GM18511 (cell line): ENCODE results near the gene H2AZ2.

Experiments used
- ATAC-seq: cut with Tn5 transposase; IDR thresholded peaks from one replicate; pipeline ENCODE4 v1.9.1; 2021; ENCODE audit warnings: mild to moderate bottlenecking, moderate library complexity; ENCODE audit not compliant: unreplicated experiment

The H2AZ2 gene

GRCh38 chr7:44847920-44848634 is at the start of gene H2AZ2:
H2AZ2 (minus strand) TSS chr7:44848087; CDS start chr7:44847971, 116 bp downstream.
- ATAC-seq, result peak; percentile 90

- no peak for ATAC-seq
Measured at GRCh38 chr7:44897309-44897708, 49.4 kb upstream of the H2AZ2 start.

GRCh38 chr7:44894888-44895580 is 47.1 kb upstream of the H2AZ2 start:
- ATAC-seq, result no peak

GRCh38 chr7:44893710-44894234 is 45.9 kb upstream of the H2AZ2 start:
- no peak for ATAC-seq

- no peak for ATAC-seq
Measured at GRCh38 chr7:44891791-44892190, 43.9 kb upstream of the H2AZ2 start.

- no peak for ATAC-seq
Measured at GRCh38 chr7:44891372-44891771, 43.5 kb upstream of the H2AZ2 start.

- no peak for ATAC-seq
Measured at GRCh38 chr7:44889086-44889781, 41.3 kb upstream of the H2AZ2 start.

GRCh38 chr7:44887293-44887692 is 39.4 kb upstream of the H2AZ2 start:
- no peak for ATAC-seq

GRCh38 chr7:44885394-44886317 is 37.8 kb upstream of the H2AZ2 start, which contains the start of gene PURB:
PURB (minus strand) TSS chr7:44885530; CDS start chr7:44885348, 182 bp downstream.
- peak; percentile 83 for ATAC-seq

GRCh38 chr7:44884621-44885393 is 36.9 kb upstream of the H2AZ2 start:
- ATAC-seq, result peak; percentile 32

GRCh38 chr7:44883961-44884620 is 36.2 kb upstream of the H2AZ2 start:
- ATAC-seq, result no peak

- ATAC-seq, result no peak
Measured at GRCh38 chr7:44882899-44883298, 35.0 kb upstream of the H2AZ2 start.

GRCh38 chr7:44881610-44882009 is 33.7 kb upstream of the H2AZ2 start:
- ATAC-seq, result no peak

- ATAC-seq, result no peak
Measured at GRCh38 chr7:44881066-44881600, 33.2 kb upstream of the H2AZ2 start.

GRCh38 chr7:44880317-44881018 is 32.6 kb upstream of the H2AZ2 start:
- ATAC-seq, result no peak

GRCh38 chr7:44876393-44876792 is 28.5 kb upstream of the H2AZ2 start:
- ATAC-seq, result no peak

GRCh38 chr7:44875241-44875640 is 27.4 kb upstream of the H2AZ2 start:
- no peak for ATAC-seq

- no peak for ATAC-seq
Measured at GRCh38 chr7:44872787-44873186, 24.9 kb upstream of the H2AZ2 start.
